GM21360 (cell line): ENCODE measurements around the gene DOCK3.
"Not testable (repeated sequence)": the region's sequence is repeated elsewhere in the genome, so short reads cannot be mapped to it uniquely, and the experiment has no call there.

Experiments used
- ATAC-seq: cut with Tn5 transposase; IDR thresholded peaks from one replicate; pipeline ENCODE4 v1.9.1; 2021; ENCODE audit warnings: mild to moderate bottlenecking, moderate library complexity; ENCODE audit not compliant: unreplicated experiment

DOCK3 gene

DNA sequence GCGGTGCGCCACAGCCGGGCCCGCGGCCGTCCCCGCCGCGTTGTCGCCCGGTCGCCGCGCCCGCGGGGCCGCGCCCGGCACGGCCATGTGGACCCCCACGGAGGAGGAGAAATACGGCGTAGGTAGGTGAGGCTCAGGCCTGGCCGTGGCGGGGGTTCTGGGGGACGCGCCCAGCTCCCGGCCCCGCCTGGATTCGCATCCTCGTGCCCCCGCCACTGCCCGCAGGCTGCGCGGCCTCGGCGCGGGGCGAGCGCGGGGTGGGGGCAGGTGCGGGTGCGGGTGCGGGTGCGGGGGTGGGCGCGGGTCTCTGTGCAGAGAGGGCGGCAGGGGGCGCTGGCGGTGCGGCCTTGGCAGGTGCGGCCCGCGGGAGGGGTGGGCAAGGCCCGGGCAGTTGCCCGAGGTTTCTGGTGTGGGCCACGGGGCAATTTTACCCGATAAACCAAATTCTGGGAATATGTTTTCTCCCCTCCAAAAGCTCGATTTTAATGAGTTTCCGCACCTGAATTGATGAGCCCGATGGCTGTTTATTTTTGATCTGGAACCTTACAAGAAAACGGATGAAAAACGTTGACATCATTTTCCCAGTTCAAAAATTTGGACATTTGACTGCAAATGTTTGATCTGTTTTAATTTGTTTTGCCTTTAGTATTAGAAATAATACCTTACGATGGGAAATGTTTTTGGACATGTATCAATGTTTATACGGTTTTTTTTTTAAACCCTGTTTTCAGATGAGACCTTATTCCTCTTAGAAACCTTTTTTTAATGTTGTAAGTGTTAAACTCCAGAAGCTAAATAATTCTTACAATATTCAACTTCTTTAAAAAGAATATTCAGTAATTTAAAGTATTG, 678 bp downstream of the DOCK3 start:
- ATAC-seq = no peak

DNA sequence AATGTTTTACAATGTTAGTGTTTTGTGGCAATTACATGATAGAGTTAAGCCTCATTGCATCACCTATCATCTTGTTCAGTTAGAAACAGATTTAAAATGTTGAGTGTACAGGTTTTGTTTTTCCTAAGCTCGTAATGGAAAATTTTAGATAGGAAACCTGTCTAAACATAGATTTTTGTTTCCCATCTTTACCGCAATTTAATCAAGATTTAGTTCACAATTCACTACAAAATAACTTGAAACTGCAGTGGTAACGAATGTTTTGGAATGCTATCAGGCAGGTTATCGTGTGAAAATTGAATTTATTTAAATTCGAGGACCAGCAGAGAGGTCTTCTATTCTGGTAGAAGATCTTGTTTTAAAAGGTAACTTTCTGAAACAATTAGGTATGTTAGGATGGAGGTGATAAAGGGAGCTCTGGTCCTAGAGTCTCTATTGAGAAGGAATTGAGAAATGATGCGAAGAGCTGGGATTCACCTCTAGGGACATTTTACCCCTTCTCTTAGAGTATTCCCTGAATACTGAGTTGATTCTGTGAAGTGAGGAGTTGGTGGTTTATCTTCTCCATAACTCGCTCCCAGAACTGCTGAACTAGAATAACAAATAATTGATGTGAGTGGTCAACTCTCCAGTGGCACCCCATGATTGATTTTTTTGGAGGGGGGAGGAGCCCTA, 1.4 kb downstream of the DOCK3 start:
- no peak for ATAC-seq

DNA sequence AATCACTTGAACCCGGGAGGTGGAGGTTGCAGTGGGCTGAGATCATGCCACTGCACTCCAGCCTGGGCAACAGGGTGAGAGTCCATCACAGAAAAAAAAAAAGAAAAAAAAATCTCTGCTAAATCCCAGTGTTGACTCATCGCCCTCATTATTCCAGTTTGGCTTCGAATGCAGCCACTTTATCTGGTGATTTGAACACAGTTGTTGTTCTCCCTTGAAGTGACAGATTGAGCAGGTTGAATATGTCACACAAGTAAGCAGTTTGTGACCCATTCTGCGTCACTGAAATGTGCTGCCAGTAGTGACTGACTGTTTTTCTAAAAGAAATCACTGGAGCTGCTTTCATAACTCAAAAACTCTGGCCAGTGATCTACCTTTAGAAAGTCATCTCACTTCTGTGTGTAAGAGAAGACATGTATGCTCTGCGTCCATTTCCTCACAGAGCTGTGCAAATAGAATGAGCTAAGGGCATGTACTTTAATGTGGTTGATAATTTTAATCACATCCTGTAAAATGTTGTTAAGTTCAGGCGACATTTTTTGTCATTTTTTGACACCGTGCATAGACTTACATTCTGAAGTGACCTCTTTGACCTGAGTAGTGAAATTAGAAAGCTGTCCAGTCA, 12.5 kb downstream of the DOCK3 start:
- no peak for ATAC-seq

DNA sequence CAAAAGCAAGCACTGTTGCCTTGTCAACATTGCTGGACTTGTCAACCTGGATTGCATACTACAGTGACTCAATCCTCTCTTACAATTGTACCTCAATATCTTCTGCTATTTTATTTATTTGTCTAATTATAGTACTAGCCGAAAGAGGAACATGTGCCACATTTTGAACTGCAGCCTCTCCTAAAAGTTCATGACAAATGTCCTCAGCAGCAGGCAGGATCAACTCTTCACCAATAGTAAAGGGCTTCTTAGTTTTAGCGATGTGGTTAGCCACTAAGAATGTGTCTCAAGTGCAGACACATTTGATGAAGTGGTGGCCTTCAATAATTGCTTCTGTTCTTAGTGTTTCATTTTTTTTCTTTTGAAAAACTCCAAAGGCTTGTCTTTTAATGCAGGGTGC, 13.2 kb downstream of the DOCK3 start:
- no peak for ATAC-seq

DNA sequence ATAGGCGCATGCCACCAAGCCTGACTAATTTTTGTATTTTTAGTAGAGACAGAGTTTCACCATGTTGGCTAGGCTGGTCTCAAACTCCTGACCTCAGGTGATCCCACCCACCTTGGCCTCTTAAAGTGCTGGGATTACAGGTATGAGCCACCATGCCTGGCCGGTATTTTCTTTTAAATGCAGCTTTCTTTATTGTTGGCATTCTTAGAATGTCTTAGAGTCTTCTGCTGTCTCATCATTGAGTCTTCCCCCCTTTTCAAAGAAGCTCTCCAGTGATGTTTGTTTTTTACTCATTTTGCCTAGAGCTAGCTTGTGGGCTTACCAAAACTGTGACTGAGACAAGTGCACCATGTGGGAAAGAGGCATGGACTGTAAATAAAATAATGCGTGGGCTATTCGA, 13.9 kb downstream of the DOCK3 start:
- ATAC-seq = not testable (repeated sequence)

DNA sequence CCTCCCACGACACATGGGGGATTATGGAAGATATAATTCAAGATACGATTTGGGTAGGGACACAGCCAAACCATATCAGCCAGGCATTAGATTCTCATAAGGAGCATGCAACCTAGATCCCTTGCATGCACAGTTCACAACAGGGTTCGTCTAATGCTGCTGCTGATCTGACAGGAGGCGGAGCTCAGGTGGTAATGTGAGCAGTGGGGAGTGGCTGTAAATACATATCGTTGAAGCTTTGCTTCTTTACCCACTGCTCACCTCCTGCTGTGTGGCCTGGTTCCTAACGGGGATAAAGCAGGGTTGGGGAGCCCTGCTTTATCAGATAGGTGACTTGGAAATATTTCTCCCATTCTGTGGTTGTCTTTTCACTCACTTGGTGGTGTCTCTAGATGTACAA, 14.8 kb downstream of the DOCK3 start:
- no peak for ATAC-seq

DNA sequence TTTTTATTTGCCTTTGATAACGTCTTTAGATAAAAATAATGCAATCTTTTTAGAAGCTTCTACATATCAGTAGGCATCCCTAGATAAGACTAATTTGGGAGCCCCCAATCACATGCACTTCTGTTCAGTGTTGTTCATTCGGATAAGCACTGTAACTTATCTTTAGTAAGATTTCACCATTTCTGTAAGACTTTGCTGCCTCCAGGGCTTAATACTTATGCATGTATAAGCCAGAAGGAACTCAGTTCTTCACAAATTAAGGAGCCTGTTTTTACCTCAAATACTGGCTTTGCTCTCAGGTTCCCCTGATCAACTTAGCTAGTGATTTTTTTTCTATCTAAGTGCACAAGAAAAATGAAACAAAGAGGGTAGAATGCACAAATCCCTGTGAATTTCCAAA, 20.3 kb downstream of the DOCK3 start:
- no peak for ATAC-seq

GRCh38 chr3:50696276-50696675, 21.5 kb downstream of the DOCK3 start:
- ATAC-seq = no peak

DNA sequence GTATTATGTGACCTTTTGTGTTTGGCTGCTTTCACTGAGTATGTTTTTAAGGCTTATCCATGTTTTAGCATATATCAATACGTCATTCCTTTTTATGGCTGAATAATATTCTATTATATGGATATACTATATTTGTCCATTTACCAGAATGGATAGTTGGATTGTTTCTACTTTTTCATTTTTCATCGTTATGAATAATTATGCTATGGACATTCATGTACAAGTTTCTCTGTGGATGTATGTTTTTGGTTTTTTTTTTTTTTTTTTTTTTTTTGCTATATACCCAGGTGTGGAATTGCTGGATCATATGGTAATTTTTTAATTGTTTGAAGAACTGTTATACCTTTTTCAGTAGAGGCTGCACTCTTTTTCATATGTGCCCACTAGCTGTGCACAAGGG, 23.5 kb downstream of the DOCK3 start:
- ATAC-seq = no peak

DNA sequence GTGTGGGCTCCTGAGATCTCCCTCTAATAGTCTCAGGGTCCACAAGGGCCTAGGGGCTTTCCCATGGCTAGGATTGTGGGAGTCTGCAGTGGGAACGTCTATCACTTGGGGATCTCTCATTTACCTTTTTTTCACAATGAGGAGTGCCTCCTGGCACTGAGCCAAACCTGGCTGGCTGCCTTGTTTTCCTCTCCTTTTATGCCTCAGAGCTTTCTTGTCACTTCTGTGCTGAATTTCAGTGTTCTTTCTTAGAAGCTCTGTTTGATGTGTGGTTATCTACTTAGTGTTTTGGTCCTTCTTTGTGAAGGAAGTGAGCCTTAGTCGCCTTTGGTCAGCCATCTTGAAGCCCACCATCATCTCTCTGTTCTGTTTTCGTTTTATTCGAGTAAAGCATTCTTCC, 33.9 kb downstream of the DOCK3 start:
- ATAC-seq = no peak

GRCh38 chr3:50714946-50715345, 40.2 kb downstream of the DOCK3 start:
- ATAC-seq = no peak

GRCh38 chr3:50724831-50725230, 50.1 kb downstream of the DOCK3 start:
- ATAC-seq = no peak

DNA sequence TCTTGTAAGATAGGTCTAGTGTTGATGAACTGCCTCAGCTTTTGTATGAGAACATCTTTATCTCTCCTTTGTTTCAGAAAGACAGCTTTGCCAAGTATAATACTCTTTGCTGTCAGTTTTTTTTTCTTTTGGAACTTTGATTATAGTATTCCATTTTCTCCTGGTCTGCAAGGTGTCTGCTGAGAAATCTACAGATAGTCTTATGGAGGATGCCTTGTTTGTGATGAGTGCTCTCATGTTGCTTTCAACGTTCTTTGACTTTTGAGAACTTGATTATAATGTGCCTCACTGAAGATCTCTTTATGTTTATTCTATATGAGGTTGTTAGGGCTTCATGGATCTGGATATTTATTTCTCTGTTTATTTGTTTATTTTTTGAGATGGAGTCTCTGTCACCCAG, 60.3 kb downstream of the DOCK3 start:
- no peak for ATAC-seq

DNA sequence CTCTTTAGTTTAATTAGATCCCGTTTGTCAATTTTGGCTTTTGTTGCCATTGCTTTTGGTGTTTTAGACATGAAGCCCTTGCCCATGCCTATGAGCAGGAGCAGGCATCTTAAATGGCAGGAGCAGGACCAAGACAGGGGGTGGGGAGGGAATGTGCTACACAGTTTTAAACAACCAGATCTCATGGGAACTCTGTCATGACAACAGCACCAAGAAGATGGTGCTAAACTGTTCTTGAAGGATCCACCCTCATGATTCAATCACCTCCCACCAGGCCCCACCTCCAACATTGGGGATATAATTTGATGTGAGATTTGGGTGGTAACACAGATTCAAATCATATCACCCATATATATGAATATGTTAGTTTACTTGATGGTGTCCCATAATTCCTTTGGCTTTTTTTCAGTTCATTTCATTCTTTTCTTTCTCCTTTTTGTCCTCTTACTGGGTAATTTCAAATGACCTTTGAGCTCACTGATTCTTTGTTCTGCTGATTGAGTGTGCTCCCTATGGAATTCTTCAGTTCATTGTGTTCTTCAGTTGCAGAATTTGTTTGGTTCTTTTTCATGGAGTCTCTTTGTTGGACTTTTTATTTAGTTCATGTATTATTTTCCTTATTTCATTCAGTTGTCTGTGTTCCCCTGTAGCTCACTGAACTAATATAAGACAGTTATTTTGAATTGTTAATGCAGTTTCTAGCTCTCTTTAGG, 62.6 kb downstream of the DOCK3 start:
- no peak for ATAC-seq

DNA sequence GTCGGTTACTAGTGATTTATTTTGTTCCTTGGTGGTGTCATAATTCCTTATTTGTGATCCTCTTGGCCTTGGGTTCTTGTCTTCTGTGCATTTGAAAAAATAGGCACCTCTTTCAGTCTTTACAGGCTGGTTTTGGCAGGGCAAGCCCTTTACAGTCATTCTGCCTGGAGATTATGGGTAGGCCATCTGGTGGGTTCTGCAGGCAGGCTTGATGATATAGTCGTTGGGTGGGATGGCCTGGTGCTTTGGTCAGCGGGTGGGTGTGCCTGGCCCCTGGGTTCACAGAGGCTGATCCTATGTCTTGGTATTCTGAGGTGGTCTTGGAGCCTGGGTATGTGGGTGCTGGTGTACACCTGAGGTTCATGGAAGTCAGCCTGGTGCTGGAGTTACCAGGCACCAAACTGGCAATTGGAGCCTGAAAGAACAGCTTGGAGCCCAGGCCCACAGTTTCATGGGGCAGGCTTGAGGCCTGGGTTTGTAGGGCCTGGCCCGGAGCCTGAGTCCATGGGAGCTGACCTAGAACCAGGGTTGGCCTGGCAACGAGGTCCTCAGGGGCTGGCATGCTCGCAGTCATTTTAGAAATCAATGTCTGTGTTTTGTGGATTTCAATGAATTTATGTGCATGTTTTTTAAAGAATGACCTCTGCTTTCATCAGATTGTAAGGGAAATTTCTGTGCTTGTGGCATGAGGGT, 63.3 kb downstream of the DOCK3 start:
- no peak for ATAC-seq

DNA sequence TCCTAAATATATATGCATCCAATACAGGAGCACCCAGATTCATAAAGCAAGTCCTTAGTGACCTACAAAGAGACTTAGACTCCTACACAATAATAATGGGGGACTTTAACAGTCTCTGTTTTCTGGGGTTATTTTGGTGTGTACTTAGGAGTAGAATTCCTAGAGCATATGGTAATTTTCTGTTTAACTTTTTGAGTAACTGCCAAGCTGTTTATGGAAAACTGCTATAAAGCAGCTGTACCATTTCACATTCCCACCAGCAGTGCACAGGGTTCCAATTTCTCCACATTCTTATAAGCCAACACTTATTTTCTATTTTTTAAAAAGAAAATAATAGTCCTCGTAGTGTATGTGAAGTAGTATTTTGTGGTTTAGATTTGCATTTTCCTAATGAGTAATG, 68.9 kb downstream of the DOCK3 start:
- no peak for ATAC-seq

DNA sequence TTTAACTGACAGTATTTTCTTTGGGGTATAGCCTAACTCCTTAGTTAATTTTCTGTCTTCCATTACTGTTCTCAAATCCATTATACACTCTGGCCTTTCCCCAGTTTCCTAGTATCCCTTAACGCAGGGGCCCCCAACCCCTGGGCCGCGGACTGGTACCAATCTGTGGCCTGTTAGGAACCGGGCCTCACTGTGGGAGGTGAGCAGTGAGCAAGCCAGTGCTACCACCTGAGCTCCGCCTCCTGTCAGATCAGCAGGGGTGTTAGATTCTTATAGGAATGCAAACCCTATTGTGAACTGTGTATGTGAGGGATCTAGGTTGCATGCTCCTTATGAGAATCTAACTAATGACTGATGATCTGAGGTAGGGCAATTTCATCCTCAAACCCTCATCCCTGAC, 75.1 kb downstream of the DOCK3 start:
- ATAC-seq = no peak

GRCh38 chr3:50759015-50759414, 84.3 kb downstream of the DOCK3 start:
- no peak for ATAC-seq

GRCh38 chr3:50777680-50778079, 103.0 kb downstream of the DOCK3 start:
- ATAC-seq = no peak

GRCh38 chr3:50781766-50782165, 107.0 kb downstream of the DOCK3 start:
- ATAC-seq = not testable (repeated sequence)

DNA sequence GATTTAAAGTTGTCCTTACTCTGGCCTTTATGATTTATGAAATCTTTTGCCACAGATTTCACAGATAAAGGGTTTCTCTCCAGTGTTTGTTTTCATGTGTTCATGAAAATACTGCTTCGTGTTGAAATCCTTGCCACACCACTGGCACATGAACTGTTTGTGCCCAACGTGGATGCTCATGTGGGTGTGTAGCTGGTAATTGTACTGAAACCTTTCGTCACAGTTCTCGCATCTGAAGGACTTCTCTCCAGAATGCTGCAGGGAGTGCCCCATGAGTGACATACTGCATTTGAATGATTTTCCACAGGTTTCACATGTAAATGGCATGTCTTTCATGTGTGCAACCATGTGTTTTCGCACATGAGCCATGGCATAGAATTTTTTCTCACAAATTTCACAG, 111.9 kb downstream of the DOCK3 start:
- no peak for ATAC-seq
